Trophoblast cell (in vitro differentiated cells and primary cell): ENCODE data around the gene RHEBL1.

Experiments used
- DNase-seq, 2 donors: peaks; one replicate each; pipeline ENCODE4 v3.0.0-alpha.2; 2016
- H2AFZ ChIP-seq: 2 replicates; pipeline ENCODE4 v1.6.1; 2013; ENCODE audit warnings: low read length, moderate library complexity, mild to moderate bottlenecking; ENCODE audit not compliant: insufficient read depth, poor library complexity
- H2AK5ac ChIP-seq: 2 replicates; pipeline ENCODE4 v1.6.1; 2013; ENCODE audit warnings: mild to moderate bottlenecking, low read length
- H2BK120ac ChIP-seq: 2 replicates; pipeline ENCODE4 v1.6.1; 2013; ENCODE audit warnings: low read length, mild to moderate bottlenecking, moderate library complexity; ENCODE audit not compliant: insufficient read depth, poor library complexity
- H2BK12ac ChIP-seq: 2 replicates; pipeline ENCODE4 v1.6.1; 2013; ENCODE audit warnings: mild to moderate bottlenecking, low read length, moderate library complexity
- H2BK5ac ChIP-seq: 2 replicates; pipeline ENCODE4 v1.6.1; 2013; ENCODE audit warnings: low read length, low read depth, moderate library complexity, mild to moderate bottlenecking; ENCODE audit not compliant: poor library complexity
- H3K14ac ChIP-seq: 2 replicates; pipeline ENCODE4 v1.6.1; 2013; ENCODE audit warnings: mild to moderate bottlenecking, low read length
- H3K18ac ChIP-seq: 2 replicates; pipeline ENCODE4 v1.6.1; 2013; ENCODE audit warnings: mild to moderate bottlenecking, low read length
- H3K23ac ChIP-seq: 2 replicates; pipeline ENCODE4 v1.6.1; 2013; ENCODE audit warnings: low read length
- H3K27ac ChIP-seq: 2 replicates; pipeline ENCODE4 v1.5.1; 2013; ENCODE audit warnings: low read depth, mild to moderate bottlenecking, inconsistent platforms, low read length, moderate library complexity
- H3K27me3 ChIP-seq: 2 replicates; pipeline ENCODE4 v1.6.1; 2013; ENCODE audit warnings: inconsistent platforms, mild to moderate bottlenecking, low read length, moderate library complexity; ENCODE audit not compliant: insufficient read depth
- H3K36me3 ChIP-seq, 2 experiments: 1 replicate in 1 of 2; 2 replicates in 1 of 2; pipeline ENCODE4 v1.6.1; 2013; ENCODE audit warnings: low read length in 2 of 2, mild to moderate bottlenecking in 2 of 2, moderate library complexity in 1 of 2; ENCODE audit not compliant: insufficient read depth in 2 of 2, control insufficient read depth in 1 of 2
- H3K4ac ChIP-seq: 2 replicates; pipeline ENCODE4 v1.6.1; 2013; ENCODE audit warnings: low read depth, mild to moderate bottlenecking, low read length, moderate library complexity
- H3K4me1 ChIP-seq, 2 experiments: 1 replicate in 1 of 2; 2 replicates in 1 of 2; pipeline ENCODE4 v1.6.1; 2013; ENCODE audit warnings: low read length in 2 of 2, mild to moderate bottlenecking in 2 of 2, moderate library complexity in 1 of 2; ENCODE audit not compliant: insufficient read depth in 2 of 2, control insufficient read depth in 1 of 2
- H3K4me2 ChIP-seq: 2 replicates; pipeline ENCODE4 v1.6.1; 2013; ENCODE audit warnings: inconsistent platforms, mild to moderate bottlenecking, low read length, moderate library complexity
- H3K4me3 ChIP-seq: 2 replicates; pipeline ENCODE4 v1.5.1; 2013; ENCODE audit warnings: mild to moderate bottlenecking, low read depth, low read length, inconsistent platforms
- H3K79me1 ChIP-seq: one replicate; pipeline ENCODE4 v1.6.1; 2013; ENCODE audit warnings: low read length
- H3K79me2 ChIP-seq: 2 replicates; pipeline ENCODE4 v1.6.1; 2013; ENCODE audit warnings: low read length, mild to moderate bottlenecking; ENCODE audit not compliant: control insufficient read depth, insufficient read depth, poor library complexity
- H3K9ac ChIP-seq: 2 replicates; pipeline ENCODE4 v1.6.1; 2013; ENCODE audit warnings: mild to moderate bottlenecking, low read length
- H3K9me3 ChIP-seq: 2 replicates; pipeline ENCODE4 v1.6.1; 2013; ENCODE audit warnings: low read depth, mild to moderate bottlenecking, control low read depth, inconsistent platforms, low read length; ENCODE audit not compliant: insufficient read depth
- H4K12ac ChIP-seq: 2 replicates; pipeline ENCODE4 v1.6.1; 2013; ENCODE audit warnings: low read depth, mild to moderate bottlenecking, low read length, moderate library complexity
- H4K8ac ChIP-seq: 2 replicates; pipeline ENCODE4 v1.6.1; 2013; ENCODE audit warnings: low read depth, mild to moderate bottlenecking, low read length, moderate library complexity
- H4K91ac ChIP-seq: one replicate; pipeline ENCODE4 v1.6.1; 2013; ENCODE audit warnings: low read depth, mild to moderate bottlenecking, low read length, moderate library complexity
- WGBS: extraction: QIAGEN DNeasy Blood & Tissue Kit; methylation state at CpG from one replicate; pipeline ENCODE4 v1.1.7; 2013; ENCODE audit warnings: missing lambda C conversion rate; ENCODE audit not compliant: insufficient read length, insufficient coverage; ENCODE audit errors: extremely low coverage; 5-methylcytosine and 5-hydroxymethylcytosine counted together

The RHEBL1 gene

GRCh38 chr12:49019120-49019430 lies 50.7 kb downstream of the RHEBL1 start:
- WGBS: no CpG with 5 or more reads among the region's 8 CpGs
- Histone ChIP-seq H2BK12ac (no peak overlapping the region), H3K79me2 (peaks cover 6% of the 10 kb centered on the region), H3K4ac (no peak overlapping the region), H2AFZ (peak overlapping the region; percentile 57), H3K27ac (peak overlapping the region; percentile 66), H2BK120ac (peak overlapping the region; percentile 56), H4K91ac (peak overlapping the region; percentile 89), H3K9me3 (no peaks in the 10 kb centered on the region), H3K4me1 (peaks cover 0 to 6% of the 10 kb centered on the region in 2 experiments), H3K23ac (no peak overlapping the region), H2AK5ac (peak overlapping the region; percentile 64), H3K27me3 (no peaks in the 10 kb centered on the region), H4K12ac (peak overlapping the region; percentile 86), H4K8ac (peak overlapping the region; percentile 95), H2BK5ac (no peak overlapping the region), H3K18ac (no peak overlapping the region), H3K4me3 (peak overlapping the region; percentile 61), H3K4me2 (peak overlapping the region; percentile 55), H3K9ac (no peak overlapping the region), H3K14ac (peak overlapping the region; percentile 81), H3K36me3 (peaks cover 25 to 32% of the 10 kb centered on the region in 2 experiments), H3K79me1 (peaks cover 8% of the 10 kb centered on the region)
- no peak for DNase-seq

- Histone ChIP-seq H3K4me2 (peak within 1 kb of the TSS; percentile 55), H3K4ac (peak within 1 kb of the TSS; percentile 12), H4K91ac (peak within 1 kb of the TSS; percentile 89), H2BK5ac (peak within 1 kb of the TSS; percentile 15), H3K4me1 (peaks cover 0 to 6% of the 10 kb centered on the region in 2 experiments), H3K9ac (peak within 1 kb of the TSS; percentile 96), H3K14ac (peak within 1 kb of the TSS; percentile 81), H3K9me3 (no peaks in the 10 kb centered on the region), H3K79me1 (peaks cover 8% of the 10 kb centered on the region), H2BK12ac (peak within 1 kb of the TSS; percentile 38), H2AFZ (peak within 1 kb of the TSS; percentile 92), H3K23ac (no peak within 1 kb of the TSS), H4K12ac (peak within 1 kb of the TSS; percentile 92), H3K36me3 (peaks cover 22 to 28% of the 10 kb centered on the region in 2 experiments), H3K18ac (peak within 1 kb of the TSS; percentile 55), H2AK5ac (peak within 1 kb of the TSS; percentile 81), H2BK120ac (peak within 1 kb of the TSS; percentile 56), H3K27me3 (no peaks in the 10 kb centered on the region), H3K27ac (peak within 1 kb of the TSS; percentile 66), H3K4me3 (peak within 1 kb of the TSS; percentile 92), H4K8ac (peak within 1 kb of the TSS; percentile 95), H3K79me2 (peaks cover 6% of the 10 kb centered on the region)
- DNase-seq: peak; percentile 96 to 97
- WGBS: no CpG with 5 or more reads among the region's 59 CpGs
Measured at GRCh38 chr12:49018261-49019119, 51.3 kb downstream of the RHEBL1 start, which contains the start of gene PRKAG1. TSS of gene PRKAG1 (minus strand) at chr12:49018776. CDS start at chr12:49018740, 36 bp downstream.

- no peak overlapping the region for H3K27ac ChIP-seq
- no peak overlapping the region for H3K4ac ChIP-seq
- H3K79me1 ChIP-seq: peaks cover 8% of the 10 kb centered on the region
- peak overlapping the region; percentile 28 for H2AK5ac ChIP-seq
- peaks cover 0 to 6% of the 10 kb centered on the region in 2 experiments for H3K4me1 ChIP-seq
- peak overlapping the region; percentile 81 for H4K12ac ChIP-seq
- peak overlapping the region; percentile 38 for H4K91ac ChIP-seq
- H3K18ac ChIP-seq: no peak overlapping the region
- peak overlapping the region; percentile 52 for H2BK120ac ChIP-seq
- peak overlapping the region; percentile 8 for H2AFZ ChIP-seq
- no peak overlapping the region for H2BK12ac ChIP-seq
- H4K8ac ChIP-seq: peak overlapping the region; percentile 94
- no peaks in the 10 kb centered on the region for H3K27me3 ChIP-seq
- no CpG with 5 or more reads among the region's 8 CpGs for WGBS
- H3K9ac ChIP-seq: peak overlapping the region; percentile 96
- H3K4me2 ChIP-seq: peak overlapping the region; percentile 55
- peak overlapping the region; percentile 71 for H3K14ac ChIP-seq
- peak; percentile 39 to 59 for DNase-seq
- H3K9me3 ChIP-seq: no peaks in the 10 kb centered on the region
- H2BK5ac ChIP-seq: peak overlapping the region; percentile 15
- H3K23ac ChIP-seq: no peak overlapping the region
- peaks cover 18 to 24% of the 10 kb centered on the region in 2 experiments for H3K36me3 ChIP-seq
- H3K79me2 ChIP-seq: peaks cover 6% of the 10 kb centered on the region
- peak overlapping the region; percentile 92 for H3K4me3 ChIP-seq
Measured at GRCh38 chr12:49017891-49018260, 51.9 kb downstream of the RHEBL1 start.

GRCh38 chr12:49015196-49015595 lies 54.6 kb downstream of the RHEBL1 start:
- Histone ChIP-seq H3K9ac (no peak overlapping the region), H2BK5ac (no peak overlapping the region), H3K4ac (no peak overlapping the region), H3K27ac (no peak overlapping the region), H3K27me3 (no peaks in the 10 kb centered on the region), H2AK5ac (no peak overlapping the region), H3K79me2 (peaks cover 6% of the 10 kb centered on the region), H2AFZ (no peak overlapping the region), H2BK12ac (no peak overlapping the region), H3K23ac (no peak overlapping the region), H4K8ac (no peak overlapping the region), H4K91ac (no peak overlapping the region), H3K4me3 (no peak overlapping the region), H4K12ac (no peak overlapping the region), H3K18ac (no peak overlapping the region), H3K14ac (no peak overlapping the region), H2BK120ac (no peak overlapping the region), H3K9me3 (no peaks in the 10 kb centered on the region), H3K4me1 (peaks cover 0 to 6% of the 10 kb centered on the region in 2 experiments), H3K79me1 (peaks cover 8% of the 10 kb centered on the region), H3K4me2 (no peak overlapping the region), H3K36me3 (peaks cover 5 to 8% of the 10 kb centered on the region in 2 experiments)
- DNase-seq: no peak
- no CpG with 5 or more reads among the region's 1 CpG for WGBS
